Loucy (cell line): ENCODE data around the gene TLK2.
"Not testable (repeated sequence)": the region's sequence is repeated elsewhere in the genome, so short reads cannot be mapped to it uniquely, and the experiment has no call there.

Experiments
- H2AFZ ChIP-seq: fragments of 200-600 bp; sonication (generic); 2 replicates; pipeline ENCODE4 v1.6.0; 2016; ENCODE audit warnings: antibody characterized with exemption, mild to moderate bottlenecking, low read length, moderate library complexity
- H3F3A ChIP-seq: fragments of 200-600 bp; 2 replicates; pipeline ENCODE4 v1.6.0; 2016; ENCODE audit warnings: antibody characterized with exemption, low read depth, mild to moderate bottlenecking
- H3K27me3 ChIP-seq: fragments of 200-600 bp; sonication (generic); 2 replicates; pipeline ENCODE4 v1.6.1; 2014; ENCODE audit warnings: low read length, mild to moderate bottlenecking; ENCODE audit not compliant: insufficient read depth, poor library complexity, severe bottlenecking
- H3K36me3 ChIP-seq: fragments of 200-600 bp; sonication (generic); 2 replicates; pipeline ENCODE4 v1.6.1; 2016; ENCODE audit warnings: low read length; ENCODE audit not compliant: insufficient read depth
- H3K4me1 ChIP-seq: fragments of 200-600 bp; sonication (generic); 2 replicates; pipeline ENCODE4 v1.5.1; 2014; ENCODE audit warnings: low read length, mild to moderate bottlenecking; ENCODE audit not compliant: insufficient read depth, poor library complexity, severe bottlenecking
- H3K4me2 ChIP-seq: fragments of 200-600 bp; sonication (generic); 2 replicates; pipeline ENCODE4 v1.6.0; 2014; ENCODE audit warnings: antibody characterized with exemption, low read length, low read depth, mild to moderate bottlenecking; ENCODE audit not compliant: poor library complexity, severe bottlenecking
- H3K4me3 ChIP-seq: fragments of 200-600 bp; sonication (generic); 2 replicates; pipeline ENCODE4 v1.5.1; 2014; ENCODE audit warnings: low read length, mild to moderate bottlenecking, mixed read lengths; ENCODE audit not compliant: poor library complexity, severe bottlenecking
- H3K79me2 ChIP-seq: fragments of 200-600 bp; sonication (generic); 2 replicates; pipeline ENCODE4 v1.6.1; 2014; ENCODE audit warnings: low read length; ENCODE audit not compliant: insufficient read depth
- H3K9ac ChIP-seq: fragments of 200-600 bp; sonication (generic); 2 replicates; pipeline ENCODE4 v1.6.0; 2014; ENCODE audit warnings: mild to moderate bottlenecking, low read depth, low read length, moderate library complexity; ENCODE audit not compliant: poor library complexity, severe bottlenecking
- H3K9me2 ChIP-seq: fragments of 200-600 bp; sonication (generic); replicated peaks from 2 replicates; pipeline ENCODE4 v1.6.1; 2016; ENCODE audit warnings: low read depth, low read length, mixed read lengths
- H3K9me3 ChIP-seq: fragments of 200-600 bp; sonication (generic); 2 replicates; pipeline ENCODE4 v1.6.1; 2014; ENCODE audit warnings: mild to moderate bottlenecking, antibody characterized with exemption, low read length, low read depth; ENCODE audit not compliant: insufficient read depth
- H4K20me1 ChIP-seq: fragments of 200-600 bp; sonication (generic); 2 replicates; pipeline ENCODE4 v1.6.0; 2014; ENCODE audit warnings: antibody characterized with exemption, low read length, mild to moderate bottlenecking; ENCODE audit not compliant: insufficient read depth, poor library complexity, severe bottlenecking

The TLK2 gene

GRCh38 chr17:62500463-62500862 lies 21.8 kb downstream of the TLK2 start:
- H3K27me3 ChIP-seq = not testable (repeated sequence)
- peaks cover 22% of the 10 kb centered on the region for H4K20me1 ChIP-seq

GRCh38 chr17:62504857-62505256 lies 26.2 kb downstream of the TLK2 start:
- not testable (repeated sequence) for H3F3A ChIP-seq, H3K9me2 ChIP-seq, H3K4me2 ChIP-seq, H3K4me1 ChIP-seq, H3K9ac ChIP-seq, H2AFZ ChIP-seq, H3K27me3 ChIP-seq, H3K36me3 ChIP-seq, H3K9me3 ChIP-seq, H3K4me3 ChIP-seq
- peaks cover 67% of the 10 kb centered on the region for H3K79me2 ChIP-seq
- H4K20me1 ChIP-seq = peaks cover 24% of the 10 kb centered on the region

More at GRCh38 chr17:62500463-62500862, 21.8 kb downstream of the TLK2 start:
- peaks cover 72% of the 10 kb centered on the region for H3K79me2 ChIP-seq
- H3K4me2 ChIP-seq, H3K9me2 ChIP-seq, H3K4me1 ChIP-seq, H2AFZ ChIP-seq, H3K9ac ChIP-seq, H3F3A ChIP-seq, H3K4me3 ChIP-seq, H3K9me3 ChIP-seq, H3K36me3 ChIP-seq: not testable (repeated sequence)

GRCh38 chr17:62507191-62507836 lies 28.7 kb downstream of the TLK2 start:
- H3K27me3 ChIP-seq, H3K36me3 ChIP-seq, H2AFZ ChIP-seq, H3K9me3 ChIP-seq, H3K9ac ChIP-seq, H3K4me3 ChIP-seq, H3F3A ChIP-seq, H3K4me2 ChIP-seq, H3K9me2 ChIP-seq, H3K4me1 ChIP-seq: not testable (repeated sequence)
- Histone ChIP-seq H3K79me2 (peaks cover 78% of the 10 kb centered on the region), H4K20me1 (peaks cover 29% of the 10 kb centered on the region)

- peaks cover 84% of the 10 kb centered on the region for H3K79me2 ChIP-seq
- not testable (repeated sequence) for H3K9me3 ChIP-seq, H3K4me1 ChIP-seq, H3K27me3 ChIP-seq, H3K4me3 ChIP-seq, H3K9me2 ChIP-seq, H3K9ac ChIP-seq, H3K36me3 ChIP-seq, H3K4me2 ChIP-seq, H3F3A ChIP-seq, H2AFZ ChIP-seq
- peaks cover 24% of the 10 kb centered on the region for H4K20me1 ChIP-seq
Measured at GRCh38 chr17:62510247-62510819, 31.7 kb downstream of the TLK2 start.

GRCh38 chr17:62511014-62511413 lies 32.4 kb downstream of the TLK2 start:
- H3K4me1 ChIP-seq, H3K9me2 ChIP-seq, H3K4me2 ChIP-seq, H3K27me3 ChIP-seq, H3K9ac ChIP-seq, H2AFZ ChIP-seq, H3K9me3 ChIP-seq, H3K36me3 ChIP-seq, H3K4me3 ChIP-seq, H3F3A ChIP-seq: not testable (repeated sequence)
- H4K20me1 ChIP-seq = peaks cover 24% of the 10 kb centered on the region
- H3K79me2 ChIP-seq = peaks cover 83% of the 10 kb centered on the region

GRCh38 chr17:62516376-62516775 lies 37.8 kb downstream of the TLK2 start:
- H3K4me1 ChIP-seq, H3F3A ChIP-seq, H3K4me3 ChIP-seq, H3K9me3 ChIP-seq, H3K4me2 ChIP-seq, H2AFZ ChIP-seq, H3K27me3 ChIP-seq, H3K9ac ChIP-seq, H3K9me2 ChIP-seq: not testable (repeated sequence)
- peaks cover 11% of the 10 kb centered on the region for H4K20me1 ChIP-seq
- peaks cover 69% of the 10 kb centered on the region for H3K79me2 ChIP-seq
- peaks cover 12% of the 10 kb centered on the region; the same call in 1 of the 2 replicates for H3K36me3 ChIP-seq

GRCh38 chr17:62521295-62521694 lies 42.7 kb downstream of the TLK2 start:
- not testable (repeated sequence) for H3K4me2 ChIP-seq, H3K9me3 ChIP-seq, H3K4me3 ChIP-seq, H3F3A ChIP-seq, H3K27me3 ChIP-seq, H4K20me1 ChIP-seq, H3K9me2 ChIP-seq, H3K4me1 ChIP-seq, H2AFZ ChIP-seq, H3K9ac ChIP-seq
- Histone ChIP-seq H3K36me3 (peaks cover 33% of the 10 kb centered on the region; the same call in 1 of the 2 replicates), H3K79me2 (peaks cover 25% of the 10 kb centered on the region)
